COLO829 (cell line): ENCODE data around the gene SKI.
"Not testable (repeated sequence)": the region's sequence is repeated elsewhere in the genome, so short reads cannot be mapped to it uniquely, and the experiment has no call there.

Experiments
- DNase-seq: peaks from one replicate; pipeline ENCODE4 v3.0.0; 2012; ENCODE audit warnings: low spot score

The SKI gene

GRCh38 chr1:2294033-2294724 is 66.1 kb downstream of the SKI start:
- DNase-seq, result no peak

GRCh38 chr1:2294725-2295078 is 66.6 kb downstream of the SKI start:
- DNase-seq, result no peak

GRCh38 chr1:2295526-2295925 is 67.4 kb downstream of the SKI start:
- no peak for DNase-seq

DNA sequence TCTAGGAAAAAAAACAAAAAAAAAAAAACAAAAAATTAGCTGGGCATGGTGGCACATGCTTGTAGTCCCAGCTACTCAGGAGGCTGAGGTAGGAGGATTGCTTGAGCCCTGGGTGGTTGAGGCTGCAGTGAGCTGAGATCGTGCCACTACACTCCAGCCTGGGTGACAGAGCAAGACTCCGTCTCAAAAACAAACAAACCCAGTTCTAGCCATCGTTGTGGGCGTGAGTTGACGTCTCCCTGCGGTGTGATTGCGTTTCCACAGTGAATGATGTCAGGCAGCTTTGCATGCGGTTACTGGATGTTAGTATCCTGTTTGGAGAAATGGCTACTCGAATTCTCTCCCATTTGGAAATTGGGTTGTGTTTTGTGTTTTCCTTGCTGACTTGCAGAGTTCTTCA is 68.1 kb downstream of the SKI start:
- DNase-seq, result not testable (repeated sequence)

DNA sequence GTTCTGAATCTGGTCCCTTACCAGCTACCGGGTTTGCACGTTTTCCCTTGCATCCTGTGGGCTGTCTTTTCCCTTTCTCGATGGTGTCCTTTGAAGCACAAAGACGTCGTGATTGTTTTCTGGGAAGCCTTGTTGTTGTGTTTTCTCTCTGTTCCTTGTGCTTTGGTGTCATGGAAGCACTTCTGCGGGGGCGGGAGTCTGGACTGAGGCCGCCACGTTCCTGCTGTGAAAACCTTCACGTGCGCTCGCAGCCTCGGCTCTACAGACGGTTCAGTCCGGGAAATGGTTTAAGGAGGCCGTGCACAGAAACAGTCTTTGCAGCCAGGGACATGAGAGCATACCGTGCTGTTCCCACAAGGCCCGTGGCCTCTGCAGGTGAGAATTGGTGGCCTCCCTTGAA is 68.5 kb downstream of the SKI start:
- no peak for DNase-seq

DNA sequence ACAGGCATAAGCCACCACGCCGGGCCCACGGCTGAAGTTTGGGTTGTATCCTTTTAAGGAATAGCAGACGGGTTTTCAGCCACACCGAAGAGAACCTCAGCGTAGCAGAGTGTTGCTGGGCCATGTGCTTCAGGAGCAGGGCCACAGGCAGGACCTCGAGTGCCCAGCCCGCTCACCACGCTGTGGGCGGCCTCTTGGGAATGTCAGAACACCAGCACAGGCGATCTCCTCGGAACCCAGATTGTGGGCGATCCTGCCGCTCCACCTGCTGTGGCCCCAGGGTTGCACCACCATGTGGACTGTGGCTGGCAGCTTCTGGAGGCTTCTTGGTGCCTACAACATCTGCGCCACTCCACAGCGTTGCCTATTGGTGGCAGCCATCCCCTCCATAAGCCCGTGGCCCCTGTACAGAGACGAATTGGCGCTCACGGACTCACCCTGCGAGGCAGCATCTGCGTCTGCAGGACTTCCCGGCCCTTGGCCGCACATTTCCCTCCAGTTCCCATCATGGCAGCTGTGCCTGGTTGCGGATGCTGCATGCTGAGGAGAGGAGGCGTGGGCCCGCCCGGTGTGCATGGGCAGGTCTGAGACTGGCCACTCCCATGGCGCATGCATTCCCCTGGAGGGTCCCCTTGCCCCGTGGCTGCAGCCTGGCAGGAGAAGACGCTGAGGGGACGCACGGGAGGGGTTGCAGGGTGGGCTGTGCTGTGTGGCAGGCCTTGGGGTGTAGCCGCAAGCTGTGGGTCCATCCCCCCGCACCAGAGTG is 69.3 kb downstream of the SKI start:
- no peak for DNase-seq

DNA sequence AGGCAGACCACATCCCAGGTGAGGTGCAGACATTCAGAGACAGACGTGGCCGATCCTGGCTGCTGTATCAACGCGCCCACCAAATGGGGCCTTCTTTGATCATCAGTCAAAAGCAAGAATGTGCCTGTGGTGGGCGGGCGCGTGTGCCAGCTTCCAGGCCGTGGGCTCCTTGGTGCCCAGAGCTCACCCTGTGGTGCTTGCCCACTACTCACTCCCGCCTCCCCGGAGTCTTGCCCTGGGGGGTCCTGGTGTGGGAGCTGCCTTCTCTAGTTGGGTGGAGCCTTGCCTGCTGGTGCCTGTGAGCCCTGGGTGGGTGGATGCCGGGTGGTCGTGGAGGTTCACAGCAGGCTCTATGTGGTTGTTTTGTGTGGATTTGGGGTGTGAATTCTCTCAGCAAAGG is 70.6 kb downstream of the SKI start:
- no peak for DNase-seq

GRCh38 chr1:2299131-2299627 is 71.1 kb downstream of the SKI start:
- DNase-seq, result no peak

- no peak for DNase-seq
Measured at GRCh38 chr1:2300004-2300771, 72.1 kb downstream of the SKI start.

DNA sequence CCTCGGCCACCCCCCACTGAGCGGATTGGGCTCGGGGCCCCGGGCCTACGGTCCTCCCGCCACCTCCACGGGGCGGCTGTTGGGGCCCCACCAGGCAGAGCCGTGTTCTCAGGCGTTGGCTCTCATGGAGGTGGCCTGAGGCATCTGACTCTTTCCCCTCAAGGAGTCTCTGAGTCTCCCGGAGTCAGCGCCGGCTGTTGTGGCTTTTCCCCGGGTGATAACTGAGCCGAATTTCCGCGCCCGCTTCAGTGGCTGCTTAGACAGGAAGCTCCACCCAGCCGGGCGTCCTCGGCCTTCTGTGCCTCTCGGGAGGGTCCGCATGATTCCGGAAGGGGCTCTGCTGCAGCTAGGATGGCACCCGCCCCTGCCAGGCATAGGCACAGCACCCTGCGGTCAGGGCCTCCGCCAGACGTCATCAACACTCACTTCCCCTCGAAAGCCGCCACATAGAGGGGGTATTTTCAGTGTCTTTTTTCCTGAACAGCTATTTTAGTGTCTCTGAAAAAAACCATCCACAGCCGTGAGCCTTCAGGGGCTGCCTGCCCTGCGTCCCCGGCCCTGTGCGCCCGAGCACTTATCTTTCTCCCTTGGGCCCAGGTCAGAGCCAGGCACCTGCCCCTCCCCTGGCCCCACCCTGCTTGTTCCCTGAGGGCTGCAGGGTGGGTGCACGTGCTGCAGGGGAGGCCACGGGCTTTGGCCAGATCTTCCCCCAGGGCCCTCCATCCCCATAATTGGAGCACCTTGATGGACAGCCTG is 72.9 kb downstream of the SKI start:
- DNase-seq, result no peak

GRCh38 chr1:2301607-2302291 is 73.6 kb downstream of the SKI start:
- DNase-seq, result no peak

DNA sequence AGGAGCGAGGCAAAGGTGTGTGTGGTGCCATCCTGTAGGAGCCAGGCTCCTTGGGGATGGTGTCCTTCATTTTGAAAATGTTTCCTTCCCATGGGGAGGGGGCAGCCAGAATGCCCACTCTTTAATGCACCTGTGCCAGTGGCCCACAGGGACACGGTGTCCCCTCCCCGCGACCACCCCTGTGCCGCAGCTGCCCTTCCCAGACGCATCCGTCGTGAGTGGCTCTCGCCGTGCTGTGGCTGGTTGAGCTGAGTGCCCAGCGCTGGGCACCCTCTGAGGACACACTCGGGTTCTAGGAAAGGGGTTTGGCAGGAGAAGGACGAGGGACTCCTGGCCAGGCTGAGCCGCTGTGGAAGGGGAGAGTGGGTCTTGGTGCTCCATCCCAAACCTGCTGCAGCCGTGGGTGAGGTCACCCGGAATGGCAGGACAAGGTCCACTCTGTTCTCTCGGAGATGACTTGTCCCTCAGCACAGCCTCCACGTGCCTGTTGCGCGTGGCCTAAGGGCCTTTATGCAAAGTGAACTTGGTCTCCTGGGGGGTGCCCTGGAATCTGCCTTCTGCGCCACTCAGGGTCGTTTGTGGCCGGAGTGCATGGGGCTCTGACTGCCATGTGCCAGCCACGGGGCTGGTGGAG is 74.3 kb downstream of the SKI start:
- DNase-seq, result no peak

DNA sequence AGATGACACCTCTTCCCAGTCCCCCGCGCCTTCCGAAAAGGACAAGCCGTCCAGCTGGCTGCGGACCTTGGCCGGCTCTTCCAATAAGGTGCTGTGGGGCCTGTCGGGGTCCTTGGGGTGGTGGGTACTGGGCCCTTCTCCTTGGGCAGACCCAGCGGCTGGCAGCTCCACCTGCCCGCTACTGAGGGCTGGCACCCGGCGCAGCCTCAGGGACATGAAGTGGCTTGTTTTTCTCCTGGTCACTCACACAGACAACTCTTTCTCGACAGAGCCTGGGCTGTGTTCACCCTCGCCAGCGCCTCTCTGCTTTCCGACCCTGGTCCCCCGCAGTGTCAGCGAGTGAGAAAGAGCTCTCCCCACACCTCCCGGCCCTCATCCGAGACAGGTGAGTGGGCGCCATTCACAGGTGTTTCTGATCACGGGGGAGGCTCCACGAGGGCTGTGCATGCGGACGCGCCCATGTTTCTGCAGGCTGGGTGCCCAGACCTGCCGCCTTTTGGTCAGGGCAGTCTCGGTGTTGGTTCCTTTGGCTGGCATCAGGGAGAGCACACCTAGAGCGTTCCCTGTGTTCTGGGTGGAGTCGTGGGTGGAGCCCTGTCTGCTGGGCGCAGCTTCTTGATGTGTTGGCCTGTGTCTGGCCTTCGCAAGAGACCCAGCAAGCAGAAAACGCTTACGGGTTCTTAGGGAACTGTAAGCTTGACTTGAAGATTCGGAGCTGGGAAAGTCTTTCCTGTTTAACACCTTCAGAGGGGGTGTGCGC is 75.1 kb downstream of the SKI start:
- no peak for DNase-seq

GRCh38 chr1:2303781-2304180 is 75.7 kb downstream of the SKI start:
- no peak for DNase-seq

DNA sequence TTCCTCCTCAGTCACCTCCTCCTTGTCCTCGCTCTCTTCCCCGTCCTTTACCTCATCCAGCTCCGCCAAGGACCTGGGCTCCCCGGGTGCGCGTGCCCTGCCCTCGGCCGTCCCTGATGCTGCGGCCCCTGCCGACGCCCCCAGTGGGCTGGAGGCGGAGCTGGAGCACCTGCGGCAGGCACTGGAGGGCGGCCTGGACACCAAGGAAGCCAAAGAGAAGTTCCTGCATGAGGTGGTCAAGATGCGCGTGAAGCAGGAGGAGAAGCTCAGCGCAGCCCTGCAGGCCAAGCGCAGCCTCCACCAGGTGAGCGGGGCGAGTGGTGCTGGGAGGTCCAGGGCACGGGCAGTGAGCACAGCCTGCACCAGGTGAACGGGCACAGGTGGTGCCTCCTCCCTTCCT is 76.2 kb downstream of the SKI start:
- no peak for DNase-seq

DNA sequence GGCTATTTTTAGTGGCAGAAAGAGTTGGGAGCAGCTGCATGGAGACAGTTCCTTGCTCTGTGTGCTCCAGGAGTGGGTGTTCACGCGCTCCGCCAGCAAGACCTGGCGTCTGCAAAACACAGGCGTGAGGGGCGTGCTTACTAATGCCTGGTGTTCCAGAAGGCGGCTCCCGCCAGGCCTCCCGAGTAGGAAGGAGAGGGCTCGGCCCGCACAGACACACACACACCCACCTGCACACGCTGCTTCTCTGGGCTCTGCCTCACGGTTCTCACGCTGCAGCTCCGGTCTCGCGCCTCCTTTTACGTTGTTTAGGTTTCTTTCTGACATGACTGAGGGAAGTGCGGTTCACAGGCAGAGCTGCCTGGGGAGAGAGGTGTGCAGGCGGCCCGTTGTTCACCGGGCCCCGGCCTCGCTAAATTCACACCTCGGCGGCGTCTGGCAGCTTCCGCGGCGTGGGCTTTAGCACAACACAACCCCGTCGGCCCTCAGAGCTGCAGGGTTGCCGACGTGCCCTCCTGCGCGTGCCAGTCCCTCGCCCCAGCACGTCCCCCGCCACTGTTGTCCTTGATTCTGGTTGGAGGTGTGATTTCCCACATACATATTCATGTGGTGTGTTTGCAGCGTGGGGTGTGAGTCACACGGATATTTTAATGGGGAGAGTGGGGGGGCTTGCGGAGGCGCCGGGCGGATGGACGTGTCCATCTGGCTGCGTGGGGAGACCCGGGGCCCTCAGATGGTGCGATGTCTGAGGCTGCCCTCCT is 77.0 kb downstream of the SKI start:
- DNase-seq, result no peak

GRCh38 chr1:2306151-2306978 is 78.2 kb downstream of the SKI start:
- DNase-seq, result no peak

GRCh38 chr1:2307064-2307605 is 79.0 kb downstream of the SKI start:
- no peak for DNase-seq
